ENCODE measurements around the gene GPR101.

GRCh38 chrX:137043736-137044135, 9.9 kb upstream of the GPR101 start:
- TF ChIP-seq POLR2A (IDR thresholded peaks at IDR 0.05) (no peak), CTCF (IDR thresholded peaks at IDR 0.05) (no peak)
